Psoas muscle (tissue), 8 donors: ENCODE results near the gene SYN1. TPM values are rescaled to one million over a fixed set of nuclear protein-coding genes. Genes with fewer than 3 reads are reported as not detected.

Source experiments
- ATAC-seq, 4 donors: fragments of 200-7000 bp; cut with Tn5 transposase; one replicate each; pipeline ENCODE4 v1.9.1; 2020; ENCODE audit warnings: moderate library complexity in 3 of 4, mild to moderate bottlenecking in 2 of 4
- DNase-seq, 2 donors: peaks; one replicate each; pipeline ENCODE4 v3.0.0-alpha.2; 2020
- H3K27ac ChIP-seq: fragments of 200-600 bp; one replicate; pipeline ENCODE4 v1.8.0; 2022
- H3K27me3 ChIP-seq, 3 donors: fragments of 200-600 bp in 1 of 3; one replicate each; pipeline versions ENCODE4 v1.6.1 to v1.8.0; 2013 to 2022; ENCODE audit warnings: low read length in 2 of 3, mild to moderate bottlenecking in 2 of 3, moderate library complexity in 1 of 3; ENCODE audit not compliant: insufficient read depth in 3 of 3
- H3K36me3 ChIP-seq, 2 donors: fragments of 200-600 bp in 1 of 2; one replicate each; pipeline versions ENCODE4 v1.6.1 to v1.8.0; 2013 to 2022; ENCODE audit warnings: low read depth in 1 of 2, mild to moderate bottlenecking in 1 of 2, moderate library complexity in 1 of 2; ENCODE audit not compliant: insufficient read depth in 1 of 2
- H3K4me1 ChIP-seq: fragments of 200-600 bp; one replicate; pipeline ENCODE4 v1.8.0; 2022
- H3K4me3 ChIP-seq: fragments of 200-600 bp; one replicate; pipeline ENCODE4 v1.8.0; 2022; ENCODE audit warnings: mild to moderate bottlenecking
- H3K9me3 ChIP-seq: fragments of 200-600 bp; one replicate; pipeline ENCODE4 v1.8.0; 2022
- whole genome bisulfite sequencing, 3 donors: extraction: QIAGEN DNeasy Blood & Tissue Kit; methylation state at CpG; one replicate each; pipeline versions ENCODE4 v1.1.6 to v1.1.7; 2013; 5-methylcytosine and 5-hydroxymethylcytosine counted together
- intact Hi-C, 2 donors: fragments of 100-400 bp; cut with DNase I; formaldehyde crosslinking; loops; one replicate each; pipeline versions ENCODE4 v1.11.0 to v1.14.2; 2022
- polyA plus RNA-seq, 3 donors: library from polyadenylated mRNA; stranded (reverse); fragments of 200-250 nt; gene quantifications; one replicate each; pipeline ENCODE4 v1.2.3, GENCODE V29; 2013
- total RNA-seq, 4 donors: library from RNA; stranded (reverse); fragmentation: NEBNext Ultra II Directional in 2 of 4; extraction: Animal tissue kit (Norgen Biotek cat#: 25700) in 2 of 4; gene quantifications; one replicate each; pipeline versions ENCODE4 v1.2.1 to v1.2.4, GENCODE V29; 2021 to 2023
- TF ChIP-seq, protein P1 (sequence below): fragments of 200-600 bp; IDR thresholded peaks from one replicate; pipeline ENCODE4 v1.8.0; 2022; ENCODE audit warnings: antibody characterized with exemption
- donor health status: healthy with polysubstance abuse.
- donor health status: DM: no; HTN: no; CAD: no; lungs with moderate emphysema.
- donor health status: Bipolar disorder and iron deficiency.
- donor health status: healthy.
- donor health status: DM: yes; HTN: yes; CAD: no.
- donor health status: DM: no; HTN: no; CAD: no.
- donor health status: DM: no; HTN: no; CAD: no.
- donor health status: DM: yes; HTN: yes; CAD: no.

Gene SYN1
- total and polyA plus RNA-seq, 7 donors: 0.80 to 7.0 (median 2.3) TPM

DNA sequence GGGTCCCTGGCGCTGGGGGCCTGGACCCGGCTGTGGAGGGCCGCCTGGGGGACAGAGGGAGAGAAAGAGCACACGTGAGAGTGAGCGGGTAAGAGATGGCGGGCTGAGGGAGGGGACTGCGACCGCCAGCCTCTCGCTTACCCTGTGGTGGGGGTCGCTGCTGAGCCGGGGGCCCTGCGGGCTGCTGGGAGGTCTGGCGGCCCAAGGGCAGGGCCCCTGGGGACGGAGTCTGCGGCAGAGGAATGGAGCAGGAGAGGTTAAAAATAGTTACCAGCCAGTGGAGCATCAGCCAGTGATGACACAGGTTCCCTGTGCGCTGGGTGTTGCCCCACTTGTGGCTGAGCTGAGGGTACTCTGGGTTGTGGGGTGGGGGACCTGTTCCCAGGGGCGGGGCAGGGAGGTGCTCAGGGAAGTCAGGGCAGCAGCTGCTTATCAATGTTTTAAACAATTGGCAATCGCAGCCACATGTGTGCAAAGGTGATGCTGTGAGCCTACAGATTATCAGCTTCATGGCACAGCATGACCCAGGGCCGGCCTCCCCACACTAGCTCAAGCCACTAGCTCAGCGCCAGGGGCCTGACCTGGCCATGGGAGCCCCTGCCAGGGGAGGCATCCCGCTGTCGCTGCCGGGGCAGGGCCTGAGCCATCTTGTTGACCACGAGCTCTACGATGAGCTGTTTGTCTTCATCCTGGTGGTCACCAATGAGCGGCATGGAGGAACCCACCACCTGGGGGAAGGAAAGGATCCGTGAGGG lies 44.9 kb downstream of the SYN1 start:
- intact Hi-C loops: no loop called here
- DNase-seq: no peak
- peak overlapping the region; percentile 36 for H3K4me3 ChIP-seq

DNA sequence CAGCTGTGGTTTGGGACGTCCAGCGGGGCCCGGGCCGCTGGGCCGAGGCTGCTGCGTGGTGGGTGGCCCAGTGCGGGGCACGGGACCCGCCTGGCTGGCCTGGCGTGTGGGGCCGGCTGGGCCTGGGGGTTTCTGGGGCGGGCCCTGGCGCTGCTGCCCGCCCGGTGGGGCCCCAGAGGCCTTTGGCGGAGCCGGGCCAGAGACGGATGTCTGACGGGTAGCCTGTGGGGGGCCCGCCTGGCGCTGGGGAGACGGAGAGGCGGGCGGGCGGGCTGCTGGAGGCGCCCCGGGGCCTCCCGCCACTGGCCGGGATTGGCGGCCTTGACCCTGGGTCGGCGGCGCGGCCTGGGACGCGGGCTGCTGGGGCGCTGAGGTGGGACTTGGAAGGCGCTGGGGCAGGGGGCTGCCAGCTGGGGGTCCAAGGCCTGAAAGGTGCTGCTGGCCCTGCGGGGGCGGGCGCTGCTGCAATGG lies 45.5 kb downstream of the SYN1 start:
- intact Hi-C loops: no loop called here
- Histone ChIP-seq H3K9me3 (no peaks in the 10 kb centered on the region), H3K4me1 (no peaks in the 10 kb centered on the region), H3K4me3 (peak overlapping the region; percentile 36), H3K27me3 (peaks cover 0 to 20% (median 1%) of the 10 kb centered on the region in 3 donors), H3K36me3 (peaks cover 0 to 20% of the 10 kb centered on the region in 2 donors), H3K27ac (peak overlapping the region; percentile 21)
- TF ChIP-seq, protein P1, sequence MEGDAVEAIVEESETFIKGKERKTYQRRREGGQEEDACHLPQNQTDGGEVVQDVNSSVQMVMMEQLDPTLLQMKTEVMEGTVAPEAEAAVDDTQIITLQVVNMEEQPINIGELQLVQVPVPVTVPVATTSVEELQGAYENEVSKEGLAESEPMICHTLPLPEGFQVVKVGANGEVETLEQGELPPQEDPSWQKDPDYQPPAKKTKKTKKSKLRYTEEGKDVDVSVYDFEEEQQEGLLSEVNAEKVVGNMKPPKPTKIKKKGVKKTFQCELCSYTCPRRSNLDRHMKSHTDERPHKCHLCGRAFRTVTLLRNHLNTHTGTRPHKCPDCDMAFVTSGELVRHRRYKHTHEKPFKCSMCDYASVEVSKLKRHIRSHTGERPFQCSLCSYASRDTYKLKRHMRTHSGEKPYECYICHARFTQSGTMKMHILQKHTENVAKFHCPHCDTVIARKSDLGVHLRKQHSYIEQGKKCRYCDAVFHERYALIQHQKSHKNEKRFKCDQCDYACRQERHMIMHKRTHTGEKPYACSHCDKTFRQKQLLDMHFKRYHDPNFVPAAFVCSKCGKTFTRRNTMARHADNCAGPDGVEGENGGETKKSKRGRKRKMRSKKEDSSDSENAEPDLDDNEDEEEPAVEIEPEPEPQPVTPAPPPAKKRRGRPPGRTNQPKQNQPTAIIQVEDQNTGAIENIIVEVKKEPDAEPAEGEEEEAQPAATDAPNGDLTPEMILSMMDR: no peak
- peak; percentile 12 to 45 (median 25) for ATAC-seq
- DNase-seq: no peak
- 0 to 26% (median 4%) methylated on average over 3 to 37 of the region's 41 CpGs for WGBS, 3 donors

More for the DNA sequence above, 44.9 kb downstream of the SYN1 start:
- Histone ChIP-seq H3K4me1 (no peaks in the 10 kb centered on the region), H3K27ac (peak overlapping the region; percentile 21), H3K36me3 (peaks cover 0 to 14% of the 10 kb centered on the region in 2 donors), H3K27me3 (peaks cover 0 to 22% (median 1%) of the 10 kb centered on the region in 3 donors), H3K9me3 (no peaks in the 10 kb centered on the region)
- WGBS, 3 donors: 48 to 56% (median 49%) methylated on average over 22 to 27 of the region's 27 CpGs
- TF ChIP-seq, protein P1: no peak
- ATAC-seq: peak in 3 of 4 donors; percentile 4 to 51 (median 28)

DNA sequence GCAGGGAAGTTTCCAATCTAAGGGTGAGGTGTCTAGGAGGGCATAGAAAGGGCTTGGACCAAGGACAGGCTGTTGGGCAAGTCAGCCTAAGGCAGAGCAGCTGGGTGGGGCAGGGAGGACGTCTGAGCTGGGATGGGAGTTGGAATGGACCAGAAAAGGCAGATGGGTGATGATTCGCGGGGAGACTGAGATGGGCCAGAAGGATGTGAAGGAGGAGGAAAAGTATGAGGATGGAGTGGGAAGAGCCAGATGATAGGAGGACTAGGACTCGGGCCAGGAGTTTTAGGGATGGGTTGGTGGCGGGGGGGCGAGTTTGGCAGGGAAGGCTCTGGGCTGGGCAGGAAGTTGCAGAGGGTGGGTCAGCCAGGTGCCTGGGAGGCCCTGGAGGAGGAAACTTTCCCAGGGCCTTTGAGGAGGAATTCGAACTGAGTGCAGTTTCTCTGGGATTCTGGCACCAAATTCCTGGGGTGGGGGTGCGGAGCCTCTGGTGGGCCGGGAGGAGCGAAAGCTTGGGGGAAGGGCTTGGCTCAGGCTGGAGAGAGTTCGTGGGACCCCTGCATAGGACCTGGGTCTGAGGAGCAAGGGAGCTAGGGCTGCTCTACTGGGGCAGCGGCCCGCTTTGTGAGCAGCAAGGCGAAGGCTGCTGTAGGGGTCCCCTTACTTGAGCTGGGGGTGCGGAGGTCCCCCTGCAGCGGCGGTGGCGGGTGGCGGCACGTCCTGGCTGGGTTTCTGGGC lies 46.1 kb downstream of the SYN1 start:
- 13 to 25% (median 15%) methylated on average over 11 to 20 of the region's 20 CpGs for WGBS, 3 donors
- intact Hi-C loops: no loop called here
- no peak for DNase-seq

GRCh38 chrX:47572773-47573340 lies 46.8 kb downstream of the SYN1 start:
- Histone ChIP-seq H3K36me3 (peaks cover 0 to 33% of the 10 kb centered on the region in 2 donors), H3K4me1 (no peaks in the 10 kb centered on the region), H3K27ac (no peak overlapping the region), H3K9me3 (no peaks in the 10 kb centered on the region), H3K4me3 (no peak overlapping the region), H3K27me3 (peaks cover 0 to 12% (median 1%) of the 10 kb centered on the region in 3 donors)
- peak; percentile 15 to 41 (median 30) for ATAC-seq
- DNase-seq: no peak
- 47 to 95% (median 53%) methylated on average over 4 to 9 of the region's 9 CpGs for WGBS, 3 donors
- TF ChIP-seq, protein P1: no peak
- intact Hi-C loops: no loop called here

More for the DNA sequence above, 46.1 kb downstream of the SYN1 start:
- H3K4me1 ChIP-seq: no peaks in the 10 kb centered on the region
- ATAC-seq: peak; percentile 23 to 41 (median 36)
- no peaks in the 10 kb centered on the region for H3K9me3 ChIP-seq
- peak overlapping the region; percentile 21 for H3K27ac ChIP-seq
- TF ChIP-seq, protein P1: no peak
- H3K27me3 ChIP-seq: peaks cover 0 to 17% (median 1%) of the 10 kb centered on the region in 3 donors
- peak overlapping the region; percentile 36 for H3K4me3 ChIP-seq
- peaks cover 0 to 26% of the 10 kb centered on the region in 2 donors for H3K36me3 ChIP-seq
